Dermis blood vessel endothelial cell (primary cell): ENCODE data around the gene SUSD5. TPM values are rescaled to one million over a fixed set of nuclear protein-coding genes. Genes with fewer than 3 reads are reported as not detected.
"Not testable (repeated sequence)": the region's sequence is repeated elsewhere in the genome, so short reads cannot be mapped to it uniquely, and the experiment has no call there.

ENCODE experiments used
- DNase-seq: peaks from one replicate; pipeline ENCODE4 v3.0.0; 2010
- total RNA-seq: library from RNA; depleted of rRNA; stranded (reverse); fragments of >200 nt; gene quantifications from 2 replicates; pipeline ENCODE4 v1.2.3, GENCODE V29; 2014

Gene SUSD5
- total RNA-seq, 1 donor from 2014 or later = 1.7 TPM

DNA sequence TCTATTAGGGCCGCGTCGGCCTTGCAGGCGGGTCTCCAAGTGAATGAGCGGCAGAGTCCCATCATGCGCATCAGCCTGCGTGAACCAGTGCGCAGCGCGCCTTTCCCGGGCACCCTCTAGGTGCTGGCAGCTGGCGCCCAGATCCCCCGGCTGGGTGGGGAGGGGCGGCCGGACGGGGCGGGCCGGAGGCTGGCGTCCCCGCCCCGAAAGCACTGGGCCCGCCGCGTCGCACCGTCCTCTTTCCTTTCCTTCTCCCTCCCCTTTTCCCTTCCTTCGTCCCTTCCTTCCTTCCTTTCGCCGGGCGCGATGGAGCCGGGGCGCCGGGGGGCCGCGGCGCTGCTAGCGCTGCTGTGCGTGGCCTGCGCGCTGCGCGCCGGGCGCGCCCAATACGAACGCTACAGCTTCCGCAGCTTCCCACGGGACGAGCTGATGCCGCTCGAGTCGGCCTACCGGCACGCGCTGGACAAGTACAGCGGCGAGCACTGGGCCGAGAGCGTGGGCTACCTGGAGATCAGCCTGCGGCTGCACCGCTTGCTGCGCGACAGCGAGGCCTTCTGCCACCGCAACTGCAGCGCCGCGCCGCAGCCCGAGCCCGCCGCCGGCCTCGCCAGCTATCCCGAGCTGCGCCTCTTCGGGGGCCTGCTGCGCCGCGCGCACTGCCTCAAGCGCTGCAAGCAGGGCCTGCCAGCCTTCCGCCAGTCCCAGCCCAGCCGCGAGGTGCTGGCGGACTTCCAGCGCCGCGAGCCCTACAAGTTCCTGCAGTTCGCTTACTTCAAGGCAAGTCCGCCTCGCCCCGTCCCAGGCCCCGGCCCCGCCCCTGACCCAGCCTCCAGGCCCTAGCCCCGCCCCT lies 104.6 kb downstream of the SUSD5 start, which contains the start of gene CRTAP:
TSS of gene CRTAP (plus strand) at position 243 of the 850 bp plus-strand sequence. CDS start at position 307, 64 bp downstream.
- DNase-seq = peak; percentile 98

DNA sequence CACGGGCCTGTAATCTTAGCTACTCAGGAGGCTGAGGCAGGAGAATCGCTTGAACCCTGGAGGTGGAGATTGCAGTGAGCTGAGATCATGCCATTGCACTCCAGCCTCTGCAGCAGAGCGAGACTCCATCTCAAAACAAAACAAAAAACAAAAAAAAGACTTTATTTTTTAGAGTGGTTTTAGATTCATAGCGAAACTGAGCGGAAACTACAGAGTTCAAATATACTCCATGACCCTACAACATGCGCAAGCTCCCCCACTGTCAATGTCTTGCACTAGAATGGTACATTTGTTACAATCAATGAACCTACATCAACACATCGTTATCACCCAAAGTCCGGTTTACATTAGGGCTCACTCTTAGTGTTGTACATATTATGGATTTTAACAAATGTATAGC lies 107.0 kb downstream of the SUSD5 start:
- DNase-seq = no peak

DNA sequence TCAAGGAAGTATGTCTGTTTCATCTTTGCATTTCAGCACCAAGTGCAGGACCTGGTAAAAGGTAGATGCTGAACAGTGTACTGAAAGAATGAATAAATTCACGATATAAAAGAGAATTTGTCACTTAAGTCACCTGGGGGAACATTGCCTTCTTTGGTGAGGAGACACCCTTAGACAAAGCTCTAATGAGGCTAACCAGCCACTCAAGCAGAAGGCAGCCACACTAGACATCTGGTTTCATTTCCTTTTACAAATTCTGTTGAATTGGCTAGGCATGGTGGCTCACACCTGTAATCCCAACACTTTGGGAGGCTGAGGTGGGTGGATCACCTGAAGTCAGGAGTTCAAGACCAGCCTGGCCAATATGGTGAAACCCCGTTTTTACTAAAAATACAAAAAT lies 111.8 kb downstream of the SUSD5 start:
- DNase-seq = not testable (repeated sequence)

DNA sequence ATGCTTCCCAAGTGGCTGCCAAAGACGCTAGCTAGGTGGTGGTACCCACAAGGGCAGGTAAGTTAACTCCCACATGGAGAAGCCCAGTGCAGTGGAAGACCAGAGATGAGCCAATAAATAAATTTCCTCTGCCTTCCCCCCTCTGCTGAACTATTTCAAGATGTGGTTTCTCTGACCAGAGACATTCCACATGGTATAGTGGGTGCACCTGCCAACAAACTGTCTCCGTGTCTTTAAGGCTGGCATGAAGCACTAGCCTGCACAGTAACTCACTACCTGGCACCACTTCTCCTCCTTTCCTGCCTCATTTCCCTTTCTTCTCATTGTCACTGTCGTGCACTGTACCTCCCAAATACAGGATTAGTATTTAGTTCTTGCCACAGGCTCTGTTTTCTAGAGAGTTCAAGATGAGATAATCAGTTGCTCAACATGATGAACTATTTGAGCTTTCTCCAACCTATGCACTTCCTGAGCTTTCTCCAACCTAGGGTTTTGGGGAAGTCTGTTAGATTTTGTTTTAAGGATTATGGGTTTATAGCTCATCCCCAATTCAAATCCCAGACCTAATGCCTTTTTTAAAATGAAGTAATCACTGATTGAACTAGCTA lies 113.2 kb downstream of the SUSD5 start:
- DNase-seq = no peak

DNA sequence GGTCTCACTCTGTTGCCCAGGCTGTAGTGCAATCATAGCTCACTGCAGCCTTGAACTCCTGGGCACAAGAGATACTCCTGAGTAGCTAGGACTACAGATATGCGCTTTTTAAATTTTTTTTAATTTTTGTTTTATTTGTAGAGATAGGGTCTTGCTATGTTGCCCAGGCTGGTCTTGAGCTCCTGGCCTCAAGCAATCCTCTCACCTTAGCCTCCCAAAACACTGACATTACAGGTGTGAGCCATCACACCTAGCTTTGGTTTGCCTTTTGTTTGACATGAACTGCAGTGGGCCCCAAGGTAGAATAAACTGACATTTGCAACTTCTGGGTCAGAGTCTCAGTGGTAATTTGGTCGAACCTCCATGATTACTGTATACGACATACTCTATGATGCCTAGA lies 113.8 kb downstream of the SUSD5 start:
- no peak for DNase-seq

DNA sequence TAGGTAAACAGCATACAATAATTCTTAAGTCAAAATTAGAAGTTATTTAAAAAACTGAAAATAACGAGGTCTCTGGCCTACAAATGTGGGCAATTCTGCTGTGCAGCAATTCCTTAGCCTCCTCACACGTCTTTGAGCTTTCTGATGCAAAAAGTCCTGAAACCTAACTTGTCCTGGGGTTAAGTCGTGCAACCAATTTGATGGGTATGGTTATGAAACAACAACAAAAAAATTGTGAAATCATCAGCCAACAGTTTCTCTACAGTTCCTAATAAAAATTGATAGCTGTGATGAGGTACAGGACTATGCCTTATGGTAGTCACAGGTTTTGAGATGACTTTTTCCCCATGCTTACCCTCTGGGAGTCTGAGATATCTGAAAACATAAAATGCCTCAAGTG lies 115.1 kb downstream of the SUSD5 start:
- DNase-seq = no peak

DNA sequence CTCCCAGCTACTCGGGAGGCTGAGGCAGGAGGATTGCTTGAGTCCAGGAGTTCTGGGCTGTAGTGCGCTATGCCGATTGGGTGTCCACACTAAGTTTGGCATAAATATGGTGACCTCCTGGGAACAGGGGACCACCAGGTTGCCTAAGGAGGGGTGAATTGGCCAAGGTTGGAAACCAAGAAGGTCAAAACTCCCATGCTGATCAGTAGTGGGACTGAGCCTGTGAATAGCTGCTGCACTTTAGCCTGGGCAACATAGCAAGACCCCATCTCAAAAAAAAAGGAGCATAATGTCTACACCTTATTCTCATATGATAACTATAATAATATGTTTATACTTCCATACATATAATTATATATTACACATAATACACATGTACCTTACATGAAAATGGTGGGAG lies 115.6 kb downstream of the SUSD5 start:
- DNase-seq = no peak

DNA sequence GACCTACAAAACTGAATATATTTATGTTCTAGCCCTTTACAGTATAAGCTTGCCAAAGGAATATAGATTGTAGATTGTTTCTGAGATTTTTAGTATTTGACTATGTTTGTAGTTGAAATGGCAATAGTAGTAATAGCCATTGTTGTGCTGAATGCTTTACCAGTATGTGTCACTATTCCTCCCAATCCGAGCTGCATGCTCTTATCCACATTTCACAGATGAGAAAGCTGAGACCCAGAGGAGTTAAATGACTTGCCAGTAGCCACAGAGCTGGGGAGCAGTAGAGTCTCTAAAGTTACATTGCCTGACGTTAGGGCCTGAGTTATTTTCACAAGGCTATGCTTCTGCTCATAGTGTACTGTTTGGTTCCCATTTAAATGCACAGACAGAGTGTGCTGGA lies 118.4 kb downstream of the SUSD5 start:
- DNase-seq = no peak

Other genes starting within 250 kb of the SUSD5 start
- gene GLB1, start 121.7 kb downstream of the SUSD5 start, total RNA-seq = 58.9 and 79.9 TPM in 2 replicates
- gene TMPPE, start 121.7 kb downstream of the SUSD5 start, total RNA-seq = 8.0 and 13.6 TPM in 2 replicates
- gene CRTAP, start 104.8 kb downstream of the SUSD5 start, total RNA-seq = 132 and 203 TPM in 2 replicates
- 23.1 and 25.4 TPM in 2 replicates for gene FBXL2, start 58.6 kb upstream of the SUSD5 start, total RNA-seq
- gene UBP1, start 221.6 kb upstream of the SUSD5 start, total RNA-seq = 47.6 and 81.5 TPM in 2 replicates